ENCODE results near the gene ZNF467.

Gene ZNF467

DNA sequence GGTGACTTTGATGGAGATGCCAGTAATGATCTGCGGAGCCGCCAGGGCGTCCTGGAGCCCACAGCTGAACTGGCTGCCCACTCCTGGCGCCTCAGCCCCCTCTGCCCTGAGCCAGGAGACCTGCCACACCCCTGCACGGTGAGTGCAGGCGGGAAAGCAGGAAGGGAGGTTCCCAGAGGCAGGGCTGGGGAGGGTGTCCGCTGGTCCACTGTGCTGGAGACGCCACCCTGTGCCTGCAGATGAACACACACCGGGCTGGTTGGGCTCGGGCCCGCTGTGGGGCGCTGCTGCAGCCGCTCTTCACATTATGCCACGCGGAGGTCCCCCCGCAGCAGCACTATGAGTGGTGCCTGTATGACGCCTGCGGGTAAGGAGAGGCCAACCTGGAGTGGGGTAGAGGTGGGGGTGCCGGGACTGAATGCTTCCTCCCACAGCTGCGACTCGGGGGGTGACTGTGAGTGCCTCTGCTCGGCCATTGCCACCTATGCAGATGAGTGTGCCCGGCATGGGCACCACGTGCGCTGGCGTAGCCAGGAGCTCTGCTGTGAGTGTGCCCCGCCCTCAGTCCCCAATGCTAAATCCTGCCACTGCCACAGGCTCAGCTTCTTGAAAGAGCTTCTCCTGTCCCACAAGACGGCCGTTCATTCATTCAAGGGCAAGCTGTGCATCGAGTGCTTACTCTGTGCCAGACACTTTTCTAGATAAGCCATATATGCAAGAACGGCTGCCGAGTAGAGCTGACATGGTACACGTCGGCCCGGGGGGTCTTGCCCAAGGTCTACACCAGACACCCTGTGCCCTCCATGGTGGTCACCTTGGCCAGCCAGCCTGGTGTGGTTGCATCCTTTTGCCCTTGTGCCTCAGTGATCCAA lies 14.3 kb upstream of the ZNF467 start:
- DNase-seq (ENCODE audit: low read depth in 3 of 3): no peak

DNA sequence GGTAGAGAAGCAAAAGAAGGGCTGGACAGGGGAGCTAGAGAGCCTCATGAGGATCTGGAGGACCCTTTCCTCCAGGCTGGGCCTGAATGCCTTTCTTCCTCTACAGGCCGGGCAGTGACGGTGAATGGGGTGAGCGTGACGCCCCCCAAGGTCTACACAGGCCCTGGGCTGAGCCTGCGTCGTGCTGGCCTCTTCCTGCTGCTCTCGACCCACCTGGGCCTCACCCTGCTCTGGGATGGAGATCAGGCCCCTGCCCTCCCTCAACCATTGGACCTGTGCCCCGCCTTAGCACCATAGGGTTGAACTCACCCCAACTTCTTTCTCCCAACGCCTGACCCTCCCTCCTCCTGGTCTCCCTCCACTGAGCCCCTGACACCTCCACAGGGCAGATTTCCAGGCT lies 12.6 kb upstream of the ZNF467 start:
- no peak for DNase-seq (ENCODE audit: low read depth in 3 of 3)

DNA sequence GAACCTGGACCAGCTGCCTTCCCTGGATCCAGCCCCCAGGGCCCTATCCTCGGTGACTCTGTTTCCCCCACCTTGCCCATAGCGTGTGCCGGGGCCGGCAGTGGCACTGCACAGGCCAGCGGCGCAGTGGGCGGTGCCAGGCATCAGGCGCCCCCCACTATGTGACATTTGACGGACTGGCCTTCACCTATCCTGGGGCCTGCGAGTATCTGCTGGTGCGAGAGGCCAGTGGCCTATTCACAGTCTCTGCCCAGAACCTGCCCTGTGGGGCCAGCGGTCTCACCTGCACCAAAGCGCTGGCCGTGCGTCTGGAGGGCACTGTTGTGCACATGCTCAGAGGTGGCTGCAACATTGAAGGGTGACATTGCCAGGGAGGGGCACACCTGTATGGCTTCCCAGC lies 12.0 kb upstream of the ZNF467 start:
- DNase-seq (ENCODE audit: low read depth in 3 of 3): no peak

DNA sequence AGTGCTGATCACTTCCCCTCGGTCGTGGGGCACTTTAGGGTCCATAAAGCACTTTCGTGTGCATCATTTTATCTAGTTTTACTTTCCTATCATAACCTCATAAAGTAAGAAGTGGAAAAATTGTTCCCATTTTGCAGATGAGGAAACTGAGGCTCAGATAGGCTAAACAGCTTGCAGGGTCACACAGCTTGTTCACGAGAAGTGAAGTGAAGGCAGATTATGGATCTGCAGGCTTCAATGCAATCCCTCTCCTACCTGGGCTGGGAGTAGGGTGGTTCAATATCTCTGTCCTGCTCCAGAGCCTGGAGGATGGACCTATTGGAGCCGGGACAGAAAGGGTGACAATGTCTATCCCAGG lies 10.8 kb upstream of the ZNF467 start:
- DNase-seq (ENCODE audit: low read depth in 3 of 3): no peak

DNA sequence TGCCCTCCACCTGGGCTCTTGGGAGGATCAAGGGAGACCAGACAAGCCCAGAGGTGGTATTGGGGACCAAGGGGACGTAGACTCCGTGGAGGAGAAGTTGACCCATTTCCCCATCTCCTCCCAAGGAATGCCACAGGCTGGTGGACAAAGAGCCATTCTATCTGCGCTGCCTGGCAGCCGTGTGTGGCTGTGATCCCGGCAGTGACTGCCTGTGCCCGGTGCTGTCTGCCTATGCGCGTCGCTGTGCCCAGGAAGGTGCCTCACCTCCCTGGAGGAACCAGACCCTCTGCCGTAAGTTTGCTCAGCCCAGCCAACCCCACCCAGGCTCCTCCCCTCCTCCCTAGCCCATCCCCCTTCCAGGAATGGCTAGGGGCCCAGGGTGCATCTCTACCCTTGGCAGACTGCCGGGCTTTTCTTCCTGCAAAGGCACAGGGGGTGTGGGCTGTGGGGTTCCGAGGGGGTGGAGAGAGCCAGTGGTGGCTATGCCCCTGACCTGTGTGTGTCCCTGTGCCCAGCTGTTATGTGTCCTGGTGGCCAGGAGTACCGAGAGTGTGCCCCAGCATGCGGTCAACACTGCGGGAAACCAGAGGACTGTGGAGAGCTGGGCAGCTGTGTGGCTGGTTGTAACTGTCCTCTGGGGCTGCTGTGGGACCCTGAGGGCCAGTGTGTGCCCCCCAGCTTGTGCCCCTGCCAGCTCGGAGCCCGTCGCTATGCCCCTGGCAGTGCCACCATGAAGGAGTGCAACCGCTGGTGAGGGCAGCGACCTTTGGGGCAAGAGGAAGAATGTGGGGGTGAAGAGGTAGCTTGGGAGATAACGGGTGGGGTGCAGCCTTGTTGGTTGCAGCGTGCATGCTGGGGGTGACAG lies 10.2 kb upstream of the ZNF467 start:
- no peak for DNase-seq (ENCODE audit: low read depth in 3 of 3)

DNA sequence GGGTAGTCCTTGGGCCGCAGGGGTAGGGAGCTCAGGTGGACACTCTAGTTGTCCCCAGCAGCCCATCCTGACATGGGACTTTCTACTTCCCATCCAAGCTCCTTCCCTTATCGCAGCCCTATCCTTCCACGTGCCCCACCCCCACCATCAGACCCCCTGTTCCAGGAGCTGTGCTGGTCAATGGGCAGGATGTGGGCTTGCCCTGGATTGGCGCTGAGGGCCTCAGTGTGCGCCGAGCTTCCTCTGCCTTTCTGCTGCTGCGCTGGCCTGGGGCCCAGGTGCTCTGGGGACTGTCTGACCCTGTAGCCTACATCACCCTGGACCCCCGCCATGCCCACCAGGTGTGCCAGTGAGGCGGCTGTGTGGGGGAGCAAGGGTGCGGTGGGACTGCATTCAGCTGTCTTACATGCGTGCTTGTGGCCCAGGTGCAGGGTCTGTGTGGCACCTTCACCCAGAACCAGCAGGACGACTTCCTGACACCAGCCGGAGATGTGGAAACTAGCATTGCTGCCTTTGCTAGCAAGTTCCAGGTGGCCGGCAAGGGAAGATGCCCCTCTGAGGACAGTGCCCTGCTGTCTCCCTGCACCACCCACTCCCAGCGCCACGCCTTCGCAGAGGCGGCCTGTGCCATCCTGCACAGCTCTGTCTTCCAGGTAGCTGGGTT lies 9.4 kb upstream of the ZNF467 start:
- DNase-seq (ENCODE audit: low read depth in 3 of 3): no peak

DNA sequence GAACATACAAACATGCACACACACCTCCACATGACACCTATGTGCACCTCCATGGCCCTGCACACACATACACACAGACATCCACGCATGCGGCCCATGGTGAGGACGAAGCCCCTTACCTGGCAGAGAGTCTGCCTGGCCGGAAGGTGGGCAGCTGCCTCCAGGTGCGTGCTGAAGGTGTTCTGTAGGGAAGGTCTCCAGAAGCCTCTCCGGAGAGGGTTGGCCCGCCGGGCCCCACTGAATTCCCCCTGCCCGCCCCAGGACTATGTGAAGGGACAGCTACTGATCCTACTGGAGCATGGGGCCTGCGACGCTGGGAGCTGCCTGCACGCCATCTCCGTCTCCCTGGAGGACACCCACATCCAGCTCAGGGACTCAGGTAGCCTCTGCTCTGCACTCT lies 8.5 kb upstream of the ZNF467 start:
- no peak for DNase-seq (ENCODE audit: low read depth in 3 of 3)

DNA sequence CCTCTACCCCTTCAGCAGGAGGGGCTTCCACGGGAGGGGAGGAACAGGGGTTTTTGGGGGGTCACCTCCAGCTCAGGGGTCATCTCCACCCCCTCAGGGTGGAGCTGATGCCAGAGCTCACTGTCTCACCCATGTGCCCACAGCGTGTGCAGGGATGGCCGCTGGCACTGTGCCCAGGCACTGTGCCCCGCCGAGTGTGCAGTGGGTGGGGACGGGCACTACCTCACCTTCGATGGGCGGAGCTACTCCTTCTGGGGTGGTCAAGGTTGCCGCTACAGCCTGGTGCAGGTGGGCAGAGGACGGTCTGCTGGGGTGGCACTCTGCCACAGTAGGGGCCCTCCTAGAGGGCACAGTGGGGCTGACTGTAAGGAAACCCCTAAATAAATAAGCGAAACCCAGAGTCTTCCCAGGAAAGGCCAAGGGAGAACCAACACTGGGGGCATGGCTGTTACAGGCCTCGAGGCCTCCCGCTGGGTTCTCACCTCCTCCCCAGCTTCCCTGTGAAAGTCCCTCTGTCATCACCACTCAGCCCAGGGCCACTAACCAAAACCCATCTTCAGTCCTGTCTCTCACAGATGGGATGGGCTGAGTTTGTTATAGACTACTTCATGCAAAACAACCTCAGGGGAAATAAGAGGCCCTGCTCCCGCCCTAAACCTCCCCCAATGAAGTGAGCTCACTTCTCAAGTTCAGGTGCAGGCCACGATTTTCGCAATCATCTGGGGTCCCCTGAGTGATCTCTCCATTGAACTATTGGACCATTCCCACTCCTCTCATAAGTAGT lies 7.4 kb upstream of the ZNF467 start:
- DNase-seq (ENCODE audit: low read depth in 3 of 3): no peak

DNA sequence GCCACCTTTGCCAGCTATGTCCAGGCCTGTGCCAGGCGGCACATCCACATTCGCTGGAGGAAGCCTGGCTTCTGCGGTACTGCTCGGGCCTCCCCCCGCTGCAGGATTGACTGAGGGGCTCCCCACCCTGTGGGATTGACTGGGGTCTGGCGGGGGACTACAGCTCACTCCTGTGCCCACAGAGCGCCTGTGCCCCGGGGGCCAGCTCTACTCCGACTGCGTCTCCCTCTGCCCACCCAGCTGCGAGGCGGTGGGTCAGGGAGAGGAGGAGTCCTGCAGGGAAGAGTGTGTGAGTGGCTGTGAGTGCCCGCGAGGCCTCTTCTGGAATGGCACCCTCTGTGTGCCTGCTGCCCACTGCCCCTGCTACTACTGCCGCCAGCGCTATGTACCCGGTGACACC lies 6.7 kb upstream of the ZNF467 start:
- no peak for DNase-seq (ENCODE audit: low read depth in 3 of 3)

DNA sequence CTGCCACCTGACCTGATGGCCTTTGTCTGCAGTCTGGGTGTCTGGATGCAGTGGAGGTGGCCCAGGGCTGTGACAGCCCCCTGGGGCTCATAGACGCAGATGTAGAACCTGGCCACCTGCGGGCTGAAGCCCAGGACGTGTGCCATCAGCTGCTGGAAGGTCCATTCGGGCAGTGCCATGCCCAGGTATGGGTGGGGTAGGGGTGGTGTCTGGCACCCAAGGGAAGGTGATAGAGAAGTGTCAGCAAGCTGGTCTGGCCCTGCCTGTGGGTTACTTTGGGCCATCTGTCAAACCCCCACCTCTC lies 6.1 kb upstream of the ZNF467 start:
- no peak for DNase-seq (ENCODE audit: low read depth in 3 of 3)

DNA sequence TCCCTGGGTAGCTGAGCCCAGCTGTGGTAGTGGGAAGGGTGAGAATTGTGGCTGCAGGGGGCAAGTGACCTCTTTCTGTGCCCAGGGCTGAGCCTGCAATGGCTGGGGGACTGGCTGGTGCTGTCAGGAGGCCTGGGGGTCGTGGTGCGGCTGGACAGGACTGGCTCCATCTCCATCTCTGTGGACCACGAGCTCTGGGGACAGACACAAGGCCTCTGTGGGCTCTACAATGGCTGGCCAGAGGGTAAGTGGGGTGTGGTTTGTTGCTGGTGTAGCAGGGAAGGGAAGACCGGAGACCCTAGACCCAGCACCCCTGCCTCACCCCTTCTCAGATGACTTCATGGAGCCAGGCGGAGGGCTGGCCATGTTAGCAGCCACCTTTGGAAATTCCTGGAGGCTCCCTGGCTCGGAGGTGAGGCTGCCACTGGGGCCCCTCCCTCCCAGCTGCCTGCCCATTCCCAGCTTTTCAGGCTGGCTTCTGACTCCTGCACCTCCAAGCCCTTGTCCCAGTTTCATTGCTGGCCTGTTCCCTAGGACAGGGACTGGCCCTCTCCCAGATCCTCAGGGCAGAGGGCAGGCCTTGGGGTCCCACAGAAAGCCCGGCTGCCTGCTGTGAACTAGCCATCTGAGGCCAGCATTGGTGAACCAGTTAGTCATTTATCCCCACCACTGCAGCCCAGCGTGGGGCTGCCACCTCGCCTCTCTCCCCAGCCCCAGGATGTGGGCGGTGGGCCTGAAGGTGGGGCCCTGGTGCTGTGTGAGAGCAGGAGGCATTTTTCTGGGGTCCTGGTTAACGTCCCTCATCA lies 5.5 kb upstream of the ZNF467 start:
- DNase-seq (ENCODE audit: low read depth in 3 of 3): no peak

DNA sequence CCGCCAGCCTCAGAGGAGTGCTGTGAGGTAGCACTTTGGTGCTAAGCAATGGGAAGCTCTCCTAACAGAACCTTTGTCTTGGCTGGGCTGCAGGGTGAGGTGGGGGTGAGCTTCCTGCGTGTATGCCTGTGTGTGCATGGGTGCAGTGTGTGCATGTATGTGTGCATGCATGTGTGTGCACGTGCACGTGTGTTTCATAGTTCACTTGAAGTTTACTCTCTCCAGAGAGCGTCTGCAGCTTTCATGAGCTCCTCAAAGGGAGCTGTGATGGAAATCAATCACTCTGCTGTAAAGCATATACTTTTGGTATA lies 4.9 kb upstream of the ZNF467 start:
- DNase-seq (ENCODE audit: low read depth in 3 of 3): no peak

DNA sequence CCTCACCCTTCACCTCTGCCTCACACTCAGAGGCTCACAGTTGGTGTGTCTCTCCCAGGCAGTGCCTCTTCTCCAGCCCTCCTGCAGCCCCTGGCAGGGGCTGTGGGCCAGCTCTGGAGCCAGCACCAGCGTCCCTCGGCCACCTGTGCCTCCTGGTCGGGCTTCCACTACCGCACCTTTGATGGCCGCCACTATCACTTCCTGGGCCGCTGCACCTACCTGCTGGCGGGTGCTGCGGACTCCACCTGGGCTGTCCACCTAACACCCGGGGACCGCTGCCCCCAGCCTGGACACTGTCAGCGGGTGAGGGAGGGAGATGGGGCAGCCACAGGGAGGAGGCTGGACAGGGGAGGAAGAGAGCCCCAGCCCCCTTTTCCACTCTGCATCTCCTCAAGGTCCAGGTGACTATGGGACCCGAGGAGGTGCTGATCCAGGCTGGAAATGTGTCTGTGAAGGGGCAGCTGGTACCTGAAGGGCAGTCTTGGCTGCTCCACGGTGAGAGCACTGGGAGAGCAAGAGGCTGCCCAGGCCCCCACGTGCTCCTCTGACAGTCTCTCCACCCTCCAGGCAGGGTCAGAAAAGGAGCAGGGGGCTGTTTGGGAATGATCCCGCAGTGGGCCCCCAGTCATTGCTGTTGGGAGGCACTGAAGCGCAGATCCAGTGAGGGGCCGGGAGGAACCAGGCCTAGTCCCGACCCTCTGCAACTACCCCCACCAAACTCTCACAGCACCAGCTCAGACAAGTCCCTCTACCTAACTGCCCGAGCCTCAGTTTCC lies 4.4 kb upstream of the ZNF467 start:
- no peak for DNase-seq (ENCODE audit: low read depth in 3 of 3)

DNA sequence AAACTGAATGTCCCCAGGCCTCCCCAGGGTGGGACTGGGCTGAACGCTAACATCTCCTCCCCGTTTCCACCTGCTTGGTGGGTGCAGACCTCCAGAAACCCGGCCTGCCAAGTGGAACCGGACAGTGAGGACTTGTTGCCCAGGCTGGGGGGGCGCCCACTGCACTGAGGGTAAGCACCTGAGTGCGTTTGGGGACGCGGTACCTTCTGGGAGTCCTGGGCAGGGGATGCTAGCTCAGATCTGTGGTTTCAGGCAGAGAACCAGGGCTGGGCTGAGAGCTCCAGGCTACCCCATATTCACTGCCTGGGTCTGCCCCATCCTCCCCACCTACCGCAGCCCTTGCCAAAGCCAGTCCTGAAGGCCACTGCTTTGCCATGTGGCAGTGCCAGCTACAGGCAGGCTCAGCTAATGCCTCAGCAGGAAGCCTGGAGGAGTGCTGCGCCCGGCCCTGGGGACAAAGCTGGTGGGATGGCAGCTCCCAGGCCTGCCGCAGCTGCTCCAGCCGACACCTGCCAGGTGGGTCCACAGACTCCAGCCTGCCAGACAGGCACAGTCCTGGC lies 3.5 kb upstream of the ZNF467 start:
- no peak for DNase-seq (ENCODE audit: low read depth in 3 of 3)

DNA sequence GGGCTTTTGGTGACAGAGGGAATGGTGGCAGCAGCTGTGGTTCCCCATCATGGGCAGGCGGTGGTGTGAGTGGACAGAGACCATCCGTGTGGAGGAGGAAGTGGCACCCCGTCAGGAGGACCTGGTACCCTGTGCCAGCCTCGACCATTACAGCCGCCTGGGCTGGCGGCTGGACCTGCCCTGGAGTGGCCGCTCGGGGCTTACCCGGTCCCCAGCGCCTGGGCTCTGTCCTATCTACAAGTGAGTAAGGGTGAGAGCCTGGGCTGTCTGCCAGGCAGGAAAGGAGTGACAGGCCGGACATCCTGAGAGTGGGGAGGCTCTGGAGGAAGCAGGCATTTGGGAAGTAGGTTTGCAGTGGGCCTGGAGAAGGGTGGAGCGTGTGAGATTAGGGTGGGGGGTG lies 2.9 kb upstream of the ZNF467 start:
- no peak for DNase-seq (ENCODE audit: low read depth in 3 of 3)

DNA sequence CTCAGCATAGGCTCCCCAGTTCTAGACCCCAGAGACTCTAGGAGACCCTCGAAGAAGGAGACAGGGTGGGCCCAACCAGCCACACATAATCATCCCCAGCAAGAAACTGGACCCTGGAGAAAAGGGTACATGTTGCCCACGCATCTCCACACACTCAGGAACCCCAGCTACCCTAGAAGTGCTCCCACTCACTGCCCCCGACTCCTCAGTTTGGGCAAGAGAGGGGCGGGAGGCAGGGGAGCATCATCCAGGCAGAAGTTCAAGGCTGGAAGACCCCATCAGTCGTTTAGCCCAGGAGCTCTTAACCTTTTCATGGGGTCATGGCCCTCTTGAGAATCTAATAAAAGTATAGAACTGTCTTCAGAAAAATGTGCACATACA lies 1.8 kb upstream of the ZNF467 start:
- DNase-seq (ENCODE audit: low read depth in 3 of 3): no peak

DNA sequence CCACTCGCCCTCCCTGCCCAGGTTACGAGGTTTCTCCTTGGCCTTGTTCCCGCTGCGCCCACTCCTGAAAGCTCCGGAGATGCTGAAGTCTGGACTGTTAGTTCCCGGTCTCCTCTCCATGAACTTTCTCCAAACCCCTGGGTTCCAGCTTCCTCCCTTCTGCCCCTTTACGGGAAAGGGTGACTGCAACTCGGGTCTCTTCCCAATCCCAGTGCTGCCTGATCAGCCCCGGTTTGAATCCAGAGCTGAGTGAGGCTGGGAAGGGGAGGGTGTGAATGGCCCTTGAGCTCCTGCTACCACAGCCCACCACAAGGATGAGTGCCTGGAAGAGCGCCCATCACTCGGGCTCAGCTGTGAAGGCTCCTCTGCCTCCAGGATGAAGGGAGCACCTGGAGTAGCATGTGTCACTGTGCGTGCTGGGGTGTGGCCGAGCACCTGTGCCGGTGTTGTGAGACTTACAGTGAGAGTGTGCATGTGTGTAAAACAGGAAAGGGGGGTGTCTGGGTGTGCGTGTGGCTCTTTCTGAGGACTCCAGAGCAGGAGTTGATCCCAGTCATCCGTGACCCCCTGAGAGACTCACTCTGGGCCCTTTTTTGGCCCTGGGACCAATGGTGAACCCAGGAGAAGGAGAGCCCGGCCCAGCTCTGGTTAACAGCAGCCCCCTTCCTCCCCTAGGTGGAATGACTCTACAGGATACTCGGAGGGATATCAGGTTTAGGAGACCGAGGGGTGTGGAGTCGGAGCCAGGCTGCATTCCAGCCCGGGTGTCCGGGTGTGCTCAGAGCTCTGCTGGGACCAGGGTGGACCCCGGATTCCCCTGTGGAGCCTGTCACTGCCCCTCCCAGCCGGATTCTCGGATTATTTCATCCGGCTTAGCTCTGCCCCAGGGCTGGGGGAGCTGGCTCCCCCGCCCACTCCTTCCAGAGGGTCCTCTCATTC lies 1.1 kb upstream of the ZNF467 start:
- no peak for DNase-seq (ENCODE audit: low read depth in 3 of 3)

DNA sequence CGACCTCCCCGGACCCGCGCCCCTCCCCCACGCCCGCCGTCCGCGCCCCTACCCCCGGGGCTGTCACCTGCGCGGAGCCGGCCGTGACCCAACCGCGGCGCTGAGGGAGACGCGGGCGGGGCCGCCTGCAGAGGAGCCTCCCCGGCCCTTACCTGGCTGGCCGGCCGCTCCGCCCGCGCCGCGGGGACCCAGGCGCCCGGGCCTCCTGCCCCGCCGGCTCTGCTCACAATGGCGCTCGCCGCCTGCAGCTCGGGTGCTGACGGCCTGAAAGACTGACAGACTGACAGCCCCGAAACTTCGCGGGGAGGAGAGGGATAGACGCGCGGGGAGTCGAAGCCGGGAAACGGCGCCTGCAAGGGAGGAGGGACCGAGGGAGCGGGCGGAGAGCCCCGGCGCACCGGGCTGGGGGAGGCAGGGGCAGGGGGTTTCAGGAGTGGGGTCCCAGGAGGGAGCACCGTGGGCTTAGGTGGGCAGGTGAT lies 393 bp downstream of the ZNF467 start:
- peak in 1 of 3 experiments; percentile 13 for DNase-seq (ENCODE audit: low read depth in 3 of 3)

Measured in stimulated activated CD4-positive, alpha-beta T cell treated with anti-CD3 and anti-CD28 coated beads, TNF-alpha, amount 100 ng/mL, for 4 hours (primary cell).